ENCODE results near the gene ZNF26. TPM values are rescaled to one million over a fixed set of nuclear protein-coding genes. Genes with fewer than 3 reads are reported as not detected.

The ZNF26 gene
- total and polyA plus RNA-seq, 4 donors = 5.0 to 26.7 (median 11.0) TPM

DNA sequence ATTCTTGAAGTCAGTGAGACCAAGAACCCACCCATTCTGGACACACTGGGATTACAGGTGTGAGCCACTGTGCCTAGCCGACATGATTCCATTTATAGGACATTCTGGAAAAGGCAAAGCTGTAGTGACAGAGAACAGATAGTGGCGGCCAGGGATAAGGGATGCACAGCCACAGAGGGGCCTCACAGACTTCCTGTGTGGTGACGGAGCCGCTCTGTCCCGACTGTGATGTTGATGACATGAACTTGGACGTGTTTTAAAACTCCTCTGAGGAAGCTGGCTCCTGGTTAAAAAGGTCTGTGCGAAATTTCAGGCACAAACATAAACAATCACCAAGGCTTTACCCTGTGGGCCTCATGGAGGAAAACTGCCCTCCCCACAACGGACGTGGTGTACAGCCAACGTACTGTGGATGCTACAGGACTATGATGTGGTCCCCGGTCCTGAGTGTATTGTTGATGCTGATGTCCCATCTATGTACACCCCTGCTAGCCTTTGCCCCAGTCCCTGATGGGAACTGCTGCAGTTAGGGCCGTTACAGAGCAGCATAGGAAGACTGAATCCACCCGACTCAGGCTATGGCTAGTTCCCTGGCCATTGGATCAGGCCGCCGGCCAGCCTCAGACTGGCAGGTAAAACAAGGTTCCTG is 46.0 kb upstream of the ZNF26 start:
- Histone ChIP-seq H3K4me1 (ENCODE audit: control insufficient read depth in 5 of 5, insufficient read depth in 5 of 5, low read length in 5 of 5) (no peaks in the 10 kb centered on the region), H3K36me3 (ENCODE audit: control insufficient read depth in 4 of 4, insufficient read depth in 4 of 4, low read length in 4 of 4) (peaks cover 31 to 48% (median 39%) of the 10 kb centered on the region in 4 donors), H3K9ac (ENCODE audit: insufficient read depth in 1 of 2, low read length in 2 of 2) (no peak overlapping the region), H3K27ac (ENCODE audit: low read depth in 1 of 2, low read length in 1 of 2) (no peak overlapping the region), H3K9me3 (ENCODE audit: control insufficient read depth in 4 of 4, insufficient read depth in 3 of 4, low read length in 3 of 4) (peaks cover 0 to 49% (median 24%) of the 10 kb centered on the region in 4 donors), H3K27me3 (ENCODE audit: control insufficient read depth in 3 of 3, insufficient read depth in 3 of 3, low read length in 2 of 3) (no peaks in the 10 kb centered on the region), H3K4me3 (no peak overlapping the region)
- ATAC-seq (ENCODE audit: insufficient read depth, low FRiP score) (no peak), DNase-seq (no peak)
- TF ChIP-seq, protein P1, sequence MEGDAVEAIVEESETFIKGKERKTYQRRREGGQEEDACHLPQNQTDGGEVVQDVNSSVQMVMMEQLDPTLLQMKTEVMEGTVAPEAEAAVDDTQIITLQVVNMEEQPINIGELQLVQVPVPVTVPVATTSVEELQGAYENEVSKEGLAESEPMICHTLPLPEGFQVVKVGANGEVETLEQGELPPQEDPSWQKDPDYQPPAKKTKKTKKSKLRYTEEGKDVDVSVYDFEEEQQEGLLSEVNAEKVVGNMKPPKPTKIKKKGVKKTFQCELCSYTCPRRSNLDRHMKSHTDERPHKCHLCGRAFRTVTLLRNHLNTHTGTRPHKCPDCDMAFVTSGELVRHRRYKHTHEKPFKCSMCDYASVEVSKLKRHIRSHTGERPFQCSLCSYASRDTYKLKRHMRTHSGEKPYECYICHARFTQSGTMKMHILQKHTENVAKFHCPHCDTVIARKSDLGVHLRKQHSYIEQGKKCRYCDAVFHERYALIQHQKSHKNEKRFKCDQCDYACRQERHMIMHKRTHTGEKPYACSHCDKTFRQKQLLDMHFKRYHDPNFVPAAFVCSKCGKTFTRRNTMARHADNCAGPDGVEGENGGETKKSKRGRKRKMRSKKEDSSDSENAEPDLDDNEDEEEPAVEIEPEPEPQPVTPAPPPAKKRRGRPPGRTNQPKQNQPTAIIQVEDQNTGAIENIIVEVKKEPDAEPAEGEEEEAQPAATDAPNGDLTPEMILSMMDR (IDR thresholded peaks at IDR 0.05; ENCODE audit: control extremely low read depth, extremely low read depth) = no peak
- 96 to 97% methylated on average over 15 of the region's 15 CpGs for WGBS, 2 donors

DNA sequence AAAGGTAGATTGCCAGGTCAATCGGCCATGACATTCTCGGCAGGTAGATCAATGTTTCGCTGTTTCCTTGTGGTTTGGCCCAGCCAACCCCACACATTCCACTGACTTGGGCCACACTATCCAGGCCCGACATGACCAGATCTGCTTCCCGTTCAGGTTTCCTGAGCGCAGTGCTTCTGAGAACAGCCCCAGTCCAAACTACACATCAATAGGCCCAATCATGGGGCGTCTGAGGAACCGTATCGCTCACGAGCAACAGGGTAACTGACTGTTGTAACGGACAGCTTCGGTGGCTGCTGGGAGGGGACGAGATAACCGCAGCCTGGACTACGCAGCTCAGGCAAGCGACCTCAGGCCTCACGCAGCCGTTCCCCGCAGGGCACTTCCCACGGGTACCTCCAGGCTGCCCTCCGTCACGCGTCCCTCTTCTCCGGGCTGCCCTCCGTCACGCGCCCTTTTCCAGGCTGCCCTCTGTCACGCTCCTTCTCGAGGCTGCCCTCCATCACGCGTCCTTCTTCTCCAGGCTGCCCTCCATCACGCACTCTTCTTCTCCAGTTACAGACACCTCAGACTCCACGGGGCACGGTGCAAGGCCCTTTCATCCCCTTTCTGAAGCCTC is 44.7 kb upstream of the ZNF26 start:
- DNase-seq (no peak), ATAC-seq (ENCODE audit: insufficient read depth, low FRiP score) (no peak)
- no peak overlapping the region for H3K9ac ChIP-seq (ENCODE audit: insufficient read depth in 1 of 2, low read length in 2 of 2)
- WGBS, 2 donors = 93 to 95% methylated on average over 34 of the region's 34 CpGs
- H3K4me1 ChIP-seq (ENCODE audit: control insufficient read depth in 5 of 5, insufficient read depth in 5 of 5, low read length in 5 of 5) = no peaks in the 10 kb centered on the region
- peaks cover 35 to 59% (median 48%) of the 10 kb centered on the region in 4 donors for H3K36me3 ChIP-seq (ENCODE audit: control insufficient read depth in 4 of 4, insufficient read depth in 4 of 4, low read length in 4 of 4)
- no peaks in the 10 kb centered on the region for H3K27me3 ChIP-seq (ENCODE audit: control insufficient read depth in 3 of 3, insufficient read depth in 3 of 3, low read length in 2 of 3)
- TF ChIP-seq, protein P1 (IDR thresholded peaks at IDR 0.05; ENCODE audit: control extremely low read depth, extremely low read depth) = no peak
- H3K9me3 ChIP-seq (ENCODE audit: control insufficient read depth in 4 of 4, insufficient read depth in 3 of 4, low read length in 3 of 4) = peaks cover 2 to 58% (median 27%) of the 10 kb centered on the region in 4 donors
- no peak overlapping the region for H3K27ac ChIP-seq (ENCODE audit: low read depth in 1 of 2, low read length in 1 of 2)
- no peak overlapping the region for H3K4me3 ChIP-seq

DNA sequence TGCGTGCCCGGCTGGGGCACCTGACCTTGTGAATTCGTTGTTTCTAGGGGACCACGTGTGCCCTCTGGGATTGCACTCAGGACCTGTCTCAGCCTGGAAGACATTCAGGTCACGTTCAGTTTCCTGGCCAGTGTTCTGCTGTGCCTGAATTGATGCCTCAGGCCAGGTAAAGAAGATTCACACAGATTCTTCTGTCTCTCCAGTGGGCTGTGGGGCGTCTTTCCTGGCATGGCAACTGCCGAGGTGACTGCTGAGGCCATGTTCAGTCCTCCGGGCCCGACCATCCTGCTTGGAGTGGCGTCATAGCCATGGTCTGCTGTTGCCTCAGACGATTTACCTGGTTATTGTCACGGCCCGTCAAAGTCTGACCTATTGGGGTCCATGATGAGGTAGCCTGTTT is 43.6 kb upstream of the ZNF26 start:
- peaks cover 2 to 65% (median 25%) of the 10 kb centered on the region in 4 donors for H3K9me3 ChIP-seq (ENCODE audit: control insufficient read depth in 4 of 4, insufficient read depth in 3 of 4, low read length in 3 of 4)
- DNase-seq (no peak), ATAC-seq (ENCODE audit: insufficient read depth, low FRiP score) (no peak)
- TF ChIP-seq, protein P1 (IDR thresholded peaks at IDR 0.05; ENCODE audit: control extremely low read depth, extremely low read depth) = no peak
- H3K4me3 ChIP-seq = no peak overlapping the region
- H3K27me3 ChIP-seq (ENCODE audit: control insufficient read depth in 3 of 3, insufficient read depth in 3 of 3, low read length in 2 of 3) = no peaks in the 10 kb centered on the region
- no peak overlapping the region for H3K27ac ChIP-seq (ENCODE audit: low read depth in 1 of 2, low read length in 1 of 2)
- peaks cover 35 to 63% (median 49%) of the 10 kb centered on the region in 4 donors for H3K36me3 ChIP-seq (ENCODE audit: control insufficient read depth in 4 of 4, insufficient read depth in 4 of 4, low read length in 4 of 4)
- no peak overlapping the region for H3K9ac ChIP-seq (ENCODE audit: insufficient read depth in 1 of 2, low read length in 2 of 2)
- H3K4me1 ChIP-seq (ENCODE audit: control insufficient read depth in 5 of 5, insufficient read depth in 5 of 5, low read length in 5 of 5) = no peaks in the 10 kb centered on the region
- WGBS, 2 donors = 98 to 99% methylated on average over 13 of the region's 13 CpGs

All from lung (tissue), 12 donors.